ENCODE data around the gene RANBP10. TPM values are rescaled to one million over a fixed set of nuclear protein-coding genes. Genes with fewer than 3 reads are reported as not detected.
"Not testable (repeated sequence)": the region's sequence is repeated elsewhere in the genome, so short reads cannot be mapped to it uniquely, and the experiment has no call there.

Gene RANBP10
- total RNA-seq, 1 donor from 2014 or later = 7.9 TPM

DNA sequence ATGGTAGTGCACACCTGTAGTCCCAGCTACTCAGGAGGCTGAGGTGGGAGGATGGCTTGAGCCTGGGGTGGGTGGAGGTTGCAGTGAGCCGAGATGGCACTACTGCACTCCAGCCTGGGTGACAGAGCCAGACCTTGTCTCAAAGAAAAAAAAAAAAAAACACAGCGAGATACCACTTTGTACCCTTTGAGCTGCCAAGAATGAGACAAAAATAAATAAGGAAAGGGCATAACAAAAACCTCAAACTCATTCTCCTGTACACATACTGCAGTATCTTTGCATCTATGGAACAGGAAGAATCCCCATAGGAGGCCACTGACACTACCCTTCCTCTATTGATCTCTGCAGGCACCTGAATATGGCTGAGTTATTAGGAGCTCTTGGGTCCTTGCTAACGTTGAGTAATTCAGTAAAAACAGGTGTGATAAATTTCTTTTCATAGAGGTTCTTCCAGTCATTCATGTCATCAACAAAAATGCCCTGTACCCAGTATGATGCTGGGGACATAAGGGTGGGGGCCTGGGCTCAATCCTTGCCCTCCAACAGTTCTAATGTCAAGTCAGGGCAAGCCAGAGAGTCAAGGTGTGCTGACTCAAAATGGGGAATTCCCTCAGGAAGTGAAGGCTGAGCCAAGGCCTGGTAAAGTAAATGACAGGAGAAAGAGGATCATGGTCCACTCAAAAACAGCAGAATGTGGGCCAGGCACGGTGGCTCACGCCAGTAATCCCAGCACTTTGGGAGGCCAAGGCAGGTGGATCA is 26.9 kb downstream of the RANBP10 start:
- peak in 1 of 2 donors; percentile 14 for DNase-seq (ENCODE audit: low read depth in 2 of 2)

GRCh38 chr16:67775273-67775672 is 31.1 kb downstream of the RANBP10 start:
- no peak for DNase-seq (ENCODE audit: low read depth in 2 of 2)

- DNase-seq (ENCODE audit: low read depth in 2 of 2) = no peak
Measured at GRCh38 chr16:67774457-67774853, 31.9 kb downstream of the RANBP10 start.

- peak; percentile 45 to 75 for DNase-seq (ENCODE audit: low read depth in 2 of 2)
Measured at GRCh38 chr16:67773569-67774456, 32.5 kb downstream of the RANBP10 start.

GRCh38 chr16:67773099-67773498 is 33.3 kb downstream of the RANBP10 start:
- DNase-seq (ENCODE audit: low read depth in 2 of 2) = peak; percentile 81 to 91

DNA sequence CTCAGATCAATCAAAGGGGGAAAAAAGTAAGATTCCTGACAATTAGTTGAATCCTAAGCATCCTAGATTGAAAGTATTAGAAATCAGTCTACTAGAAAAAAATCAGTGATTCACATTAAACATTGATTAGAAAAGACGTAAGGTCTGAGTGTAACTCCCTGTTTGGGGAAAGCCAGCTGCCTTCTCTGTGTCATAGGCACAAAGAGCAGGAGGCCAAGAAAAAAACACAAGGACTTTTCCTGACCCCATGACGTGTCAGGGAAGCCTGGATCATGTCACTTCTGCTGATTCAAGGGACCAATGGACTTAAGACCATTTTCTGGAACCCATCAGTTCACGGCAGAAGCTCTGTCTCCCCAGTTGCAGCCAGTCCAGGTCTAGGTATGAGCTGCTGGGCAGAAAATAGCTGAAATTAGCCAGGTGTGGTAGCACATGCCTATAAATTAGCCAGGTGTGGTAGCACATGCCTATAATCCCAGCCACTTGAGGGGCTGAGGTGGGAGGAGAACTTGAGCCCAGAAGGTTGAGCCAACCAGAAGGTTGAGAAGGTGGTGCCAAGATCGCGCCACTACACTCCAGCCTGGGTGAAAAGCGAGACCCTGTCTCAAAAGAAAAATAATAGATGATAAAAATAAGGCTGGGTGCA is 35.9 kb downstream of the RANBP10 start:
- peak; percentile 14 to 82 for DNase-seq (ENCODE audit: low read depth in 2 of 2)

GRCh38 chr16:67767953-67768352 is 38.4 kb downstream of the RANBP10 start:
- DNase-seq (ENCODE audit: low read depth in 2 of 2) = peak in 1 of 2 donors; percentile 77

DNA sequence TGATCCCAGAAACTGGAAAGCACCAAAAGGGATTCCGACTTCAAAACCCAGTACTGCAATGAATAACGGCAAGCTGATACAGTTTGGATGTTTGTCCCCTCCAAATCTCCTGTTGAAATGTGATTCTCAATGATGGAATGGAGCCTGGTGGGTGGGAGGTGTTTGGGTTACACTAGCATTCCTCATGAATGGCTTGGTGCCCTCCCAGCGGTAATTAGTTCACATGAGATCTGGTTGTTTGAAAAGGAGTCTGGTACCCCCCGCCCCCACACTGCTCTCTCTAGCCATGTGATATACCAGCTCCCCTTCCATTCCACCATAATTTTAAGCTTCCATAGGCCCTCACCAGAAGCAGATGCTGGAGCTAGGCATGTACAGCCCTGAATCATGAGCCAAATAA is 40.1 kb downstream of the RANBP10 start:
- DNase-seq (ENCODE audit: low read depth in 2 of 2) = no peak

GRCh38 chr16:67764158-67764667 is 42.1 kb downstream of the RANBP10 start:
- DNase-seq (ENCODE audit: low read depth in 2 of 2) = peak in 1 of 2 donors; percentile 22

DNA sequence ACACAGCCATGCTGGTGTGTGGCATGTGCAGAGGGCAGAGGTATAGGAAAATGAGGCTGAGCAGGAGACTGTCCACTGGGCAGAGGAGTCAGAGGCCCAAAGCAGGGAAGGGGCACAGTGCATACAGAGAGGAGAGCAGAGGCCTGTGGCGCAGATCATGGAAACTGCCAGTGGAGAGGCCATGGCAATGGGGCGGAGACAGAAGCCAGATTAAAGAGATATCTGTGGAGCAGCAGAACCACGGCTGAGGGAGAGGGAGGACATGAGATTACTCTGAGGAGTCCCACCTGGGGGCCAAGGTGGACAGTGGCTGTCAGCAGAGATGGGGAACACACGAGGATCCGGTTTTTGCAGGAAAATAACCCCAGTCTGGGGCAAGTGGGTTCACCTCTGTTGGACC is 43.3 kb downstream of the RANBP10 start:
- DNase-seq (ENCODE audit: low read depth in 2 of 2) = no peak

DNA sequence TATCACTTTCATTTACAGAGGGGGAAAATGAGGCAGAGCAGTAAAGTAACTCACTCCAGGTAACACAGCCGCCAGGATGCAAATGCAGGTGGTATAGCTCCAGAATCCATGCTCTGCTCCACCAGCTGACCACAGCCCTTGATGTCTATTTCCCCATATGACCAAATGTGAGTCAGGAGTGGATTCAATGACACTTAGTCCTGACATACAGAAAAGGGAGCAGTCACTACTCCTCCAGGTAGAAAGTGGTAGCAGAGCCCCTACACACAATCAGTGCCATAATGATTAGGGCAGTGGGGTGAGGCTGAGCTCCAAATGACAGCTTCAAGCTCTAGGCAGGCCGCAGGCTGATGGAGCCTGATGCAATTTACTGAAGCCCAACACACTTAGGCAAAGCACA is 44.0 kb downstream of the RANBP10 start:
- no peak for DNase-seq (ENCODE audit: low read depth in 2 of 2)

DNA sequence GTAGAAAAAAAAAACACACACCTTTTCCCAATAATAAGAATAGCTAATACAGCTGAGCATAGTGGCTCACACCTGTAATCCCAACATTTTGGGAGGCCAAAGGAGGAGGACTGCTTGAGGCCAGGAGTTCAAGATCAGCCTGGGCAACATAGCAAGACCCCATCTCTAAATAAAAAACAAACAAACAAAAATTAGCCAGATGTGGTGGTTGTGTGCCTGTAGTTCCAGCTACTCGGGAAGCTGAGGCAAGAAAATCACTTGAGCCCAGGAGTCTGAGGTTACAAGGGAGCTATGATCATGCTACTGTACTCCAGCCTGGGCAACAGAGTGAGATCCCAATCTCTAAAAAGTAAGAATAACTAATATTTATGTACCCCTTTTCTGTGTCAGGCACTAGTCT is 44.4 kb downstream of the RANBP10 start:
- no peak for DNase-seq (ENCODE audit: low read depth in 2 of 2)

DNA sequence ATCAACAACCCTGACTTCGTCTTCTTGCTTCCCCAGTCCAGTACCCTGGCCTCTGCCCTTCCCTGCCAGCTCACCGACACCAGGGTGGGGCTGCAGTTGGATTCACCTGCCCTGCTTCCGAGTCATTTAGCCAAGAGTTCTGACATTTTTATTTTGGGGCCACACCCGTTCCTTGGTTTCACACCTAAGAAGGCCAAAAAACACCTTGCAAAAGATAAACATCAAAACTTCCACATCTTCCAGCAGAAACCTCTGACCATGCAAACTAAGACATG is 45.5 kb downstream of the RANBP10 start:
- DNase-seq (ENCODE audit: low read depth in 2 of 2) = no peak

DNA sequence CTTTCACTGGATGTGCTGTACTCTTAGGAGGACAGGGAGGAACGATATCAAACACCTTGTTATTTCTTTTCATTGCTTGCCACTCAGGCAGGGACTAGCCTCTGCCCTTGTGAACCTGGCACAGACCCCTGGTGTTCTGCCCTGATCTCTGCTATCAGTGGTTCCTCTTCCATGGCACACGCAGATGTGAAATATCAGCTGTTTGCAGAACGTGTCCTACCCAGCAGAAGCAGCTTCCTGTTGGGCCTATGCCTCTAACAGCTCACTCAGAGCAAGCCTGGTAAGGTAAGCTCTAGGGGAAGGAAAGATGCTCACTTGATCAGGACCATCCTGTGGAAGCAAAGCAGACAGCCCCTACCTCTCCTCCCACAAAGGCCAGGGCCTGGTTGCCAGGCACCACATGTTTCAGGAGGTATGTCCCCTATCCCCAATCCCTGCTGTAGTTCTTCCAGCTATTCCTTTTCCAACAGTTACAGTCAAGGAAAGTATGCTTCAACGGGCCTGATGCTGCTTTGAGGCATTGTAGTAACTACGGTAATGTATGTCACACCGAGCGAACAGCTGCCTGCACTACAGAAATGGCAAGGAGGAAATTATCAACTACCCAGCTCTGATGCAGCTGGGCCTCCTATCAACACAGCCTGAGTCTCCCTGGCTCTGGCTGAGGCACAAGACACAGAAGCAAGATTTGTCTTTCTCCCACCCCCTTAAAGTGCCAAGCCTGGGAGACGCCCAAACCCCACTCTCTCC is 46.0 kb downstream of the RANBP10 start:
- DNase-seq (ENCODE audit: low read depth in 2 of 2) = no peak

- DNase-seq (ENCODE audit: low read depth in 2 of 2) = no peak
Measured at GRCh38 chr16:67758966-67759365, 47.4 kb downstream of the RANBP10 start.

DNA sequence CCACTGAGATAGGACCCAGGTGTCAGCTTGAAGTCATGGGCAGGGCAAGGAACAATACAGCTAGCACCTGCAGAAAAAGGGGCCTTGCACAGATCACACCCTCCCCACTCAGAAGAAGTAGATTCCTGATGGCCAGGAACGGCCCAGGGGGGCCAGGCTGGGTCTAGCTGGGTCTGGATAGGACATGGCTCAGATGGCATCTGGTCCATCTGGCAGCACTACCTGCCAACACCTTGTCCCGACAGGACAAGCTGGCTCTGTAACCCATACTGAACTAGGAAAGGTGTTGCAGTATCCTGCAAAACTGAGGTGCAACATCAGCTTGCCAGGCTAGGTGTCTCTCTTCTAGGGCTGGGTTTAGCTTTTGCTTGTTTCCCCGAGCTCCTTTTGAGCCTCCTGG is 48.4 kb downstream of the RANBP10 start:
- no peak for DNase-seq (ENCODE audit: low read depth in 2 of 2)

GRCh38 chr16:67752641-67753040 is 53.7 kb downstream of the RANBP10 start:
- no peak for DNase-seq (ENCODE audit: low read depth in 2 of 2)

GRCh38 chr16:67751331-67751730 is 55.0 kb downstream of the RANBP10 start:
- DNase-seq (ENCODE audit: low read depth in 2 of 2) = not testable (repeated sequence)

DNA sequence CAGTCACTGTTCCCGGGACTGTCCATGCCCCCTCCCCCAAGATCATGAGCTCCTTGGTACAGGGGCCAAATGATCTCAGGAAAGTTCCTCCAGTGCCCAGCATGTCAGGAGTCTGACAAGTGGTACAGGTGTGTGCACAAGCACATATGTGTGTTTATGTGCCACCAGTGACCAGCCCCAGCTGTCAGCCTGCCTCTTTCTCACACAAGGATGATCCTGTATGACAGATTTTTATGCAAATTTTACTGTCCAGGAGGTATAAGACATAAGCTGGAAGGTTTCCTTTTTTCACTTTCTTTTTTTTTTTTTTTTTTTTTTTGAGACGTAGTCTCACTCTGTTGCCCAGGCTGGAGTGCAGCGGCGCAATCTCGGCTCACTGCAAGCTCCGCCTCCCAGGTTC is 55.9 kb downstream of the RANBP10 start:
- no peak for DNase-seq (ENCODE audit: low read depth in 2 of 2)

DNA sequence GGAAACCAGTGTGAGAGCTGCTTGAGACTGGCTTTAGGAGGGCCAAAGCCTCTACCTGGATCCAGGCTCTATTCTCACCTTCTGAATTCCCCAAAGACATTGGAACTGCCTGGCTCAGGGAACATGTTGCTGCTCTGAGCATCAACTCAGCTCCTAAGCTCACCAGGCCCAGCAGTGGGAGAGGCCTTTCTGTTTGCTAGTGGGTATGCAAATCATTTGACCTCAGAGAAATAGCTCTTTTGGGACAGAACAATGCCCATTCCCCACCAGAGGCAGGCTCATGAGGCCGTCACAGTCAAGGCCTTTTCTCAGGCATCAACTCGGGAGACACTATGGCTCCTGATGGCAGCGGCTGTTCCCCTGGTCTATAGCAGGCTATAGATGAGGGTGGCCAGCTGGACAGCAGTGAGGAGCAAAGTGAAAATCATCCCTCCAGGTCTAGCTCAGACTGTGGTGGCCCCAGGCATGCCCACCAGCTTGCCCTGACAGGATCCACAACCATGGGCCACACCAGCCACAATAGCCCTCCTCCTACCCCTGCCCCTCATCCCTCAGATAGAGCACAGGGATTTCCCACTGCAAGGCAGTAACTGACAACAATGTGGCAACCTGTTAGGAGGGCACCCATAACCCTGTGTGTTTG is 56.8 kb downstream of the RANBP10 start:
- DNase-seq (ENCODE audit: low read depth in 2 of 2) = no peak

DNA sequence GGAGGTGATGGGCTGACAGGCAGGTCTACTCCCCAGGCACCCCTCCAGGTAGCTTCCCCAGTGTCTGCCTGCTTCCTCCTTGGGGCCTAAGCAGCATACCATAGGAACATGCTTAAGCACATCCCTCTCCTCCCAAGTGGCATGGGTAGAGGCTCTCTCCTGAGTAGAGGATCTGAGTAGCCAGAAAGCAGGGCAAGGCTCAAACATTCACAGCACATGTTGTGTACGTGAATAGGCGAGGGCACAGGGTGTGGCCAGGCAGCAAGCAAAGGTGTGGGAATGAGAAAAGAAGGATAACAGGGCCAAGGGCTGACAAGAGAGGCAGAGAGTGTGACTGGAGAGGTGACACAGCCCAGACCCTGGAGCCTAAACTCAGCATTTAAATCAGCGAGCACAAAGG is 57.5 kb downstream of the RANBP10 start:
- DNase-seq (ENCODE audit: low read depth in 2 of 2) = no peak

Measured in lung microvascular endothelial cell (primary cell).